ENCODE results near the gene ICAM5. TPM values are rescaled to one million over a fixed set of nuclear protein-coding genes. Genes with fewer than 3 reads are reported as not detected.
A peak's percentile ranks its signal among the peaks of the same experiment; 100 is the strongest.

ICAM5 gene
- total and polyA plus RNA-seq, 9 of the 15 experiments (the other 6 are each of a cell fraction or from before 2014, with no cell fraction given): 0.10 to 114 (median 13.7) TPM

GRCh38 chr19:10299545-10300458 lies 10.1 kb downstream of the ICAM5 start (continued):
- TF ChIP-seq ARID4B (CRISPR knock-in tag; IDR thresholded peaks at IDR 0.05): no peak
- TF ChIP-seq ZNF518B (CRISPR knock-in tag; IDR thresholded peaks at IDR 0.05): no peak
- no peak for TF ChIP-seq NFYB (IDR thresholded peaks at IDR 0.05; ENCODE audit: extremely low read depth, insufficient read length)
- no peak for TF ChIP-seq ELF1 (tag; IDR thresholded peaks at IDR 0.05)
- TF ChIP-seq ZNF12 (CRISPR knock-in tag; IDR thresholded peaks at IDR 0.05): no peak
- no peak for TF ChIP-seq MAFG (tag; conservative IDR thresholded peaks at IDR 0.05)
- TF ChIP-seq ZBTB9 (CRISPR knock-in tag; IDR thresholded peaks at IDR 0.05): no peak
- TF ChIP-seq FOXM1 (IDR thresholded peaks at IDR 0.05; ENCODE audit: low read depth): peak; percentile 77
- no peak for TF ChIP-seq FOXM1 (CRISPR knock-in tag; IDR thresholded peaks at IDR 0.05; ENCODE audit: low read depth)
- peak; percentile 23 to 51 for TF ChIP-seq E2F6 (IDR thresholded peaks at IDR 0.05; ENCODE audit: borderline replicate concordance in 1 of 2, extremely low read depth in 1 of 2, insufficient read depth in 1 of 2, insufficient read length in 1 of 2, low read depth in 1 of 2, low read length in 1 of 2, poor library complexity in 1 of 2, severe bottlenecking in 1 of 2)
- TF ChIP-seq E2F3 (CRISPR knock-in tag; IDR thresholded peaks at IDR 0.05): no peak
- no peak for TF ChIP-seq ZNF764 (CRISPR knock-in tag; IDR thresholded peaks at IDR 0.05; ENCODE audit: low read depth)
- TF ChIP-seq ZNF79 (CRISPR knock-in tag; IDR thresholded peaks at IDR 0.05; ENCODE audit: low read depth): no peak
- TF ChIP-seq POLR2AphosphoS5 (IDR thresholded peaks at IDR 0.05; ENCODE audit: control insufficient read depth, insufficient read depth, low read depth, low read length): peak; percentile 68
- no peak for TF ChIP-seq THRAP3 (IDR thresholded peaks at IDR 0.05; ENCODE audit: borderline replicate concordance)
- TF ChIP-seq ZSCAN32 (CRISPR knock-in tag; IDR thresholded peaks at IDR 0.05): no peak

Data from K562 (cell line).